ENCODE results near the gene GDPD4.

The GDPD4 gene

GRCh38 chr11:77267962-77268361 is 33.5 kb downstream of the GDPD4 start:
- TF ChIP-seq TARDBP (IDR thresholded peaks at IDR 0.05): no peak
- TF ChIP-seq BHLHE40 (IDR thresholded peaks at IDR 0.05; ENCODE audit: borderline replicate concordance): no peak
- TF ChIP-seq FOXM1 (IDR thresholded peaks at IDR 0.05; ENCODE audit: borderline replicate concordance): no peak
- no peak for TF ChIP-seq SUZ12 (IDR thresholded peaks at IDR 0.05)
- no peak for TF ChIP-seq L3MBTL2 (conservative IDR thresholded peaks at IDR 0.05)
- no peak for TF ChIP-seq ZNF384 (IDR thresholded peaks at IDR 0.05)
- TF ChIP-seq ELF4 (IDR thresholded peaks at IDR 0.05): no peak
- TF ChIP-seq CTBP1 (IDR thresholded peaks at IDR 0.05; ENCODE audit: borderline replicate concordance): no peak
- no peak for TF ChIP-seq FOXA1 (IDR thresholded peaks at IDR 0.05)
- no peak for TF ChIP-seq ARNT (IDR thresholded peaks at IDR 0.05)
- no peak for TF ChIP-seq SP1 (IDR thresholded peaks at IDR 0.05)
- TF ChIP-seq HDGF (IDR thresholded peaks at IDR 0.05; ENCODE audit: borderline replicate concordance): no peak
- no peak for TF ChIP-seq LEF1 (IDR thresholded peaks at IDR 0.05; ENCODE audit: borderline replicate concordance)
- no peak for TF ChIP-seq NFRKB (IDR thresholded peaks at IDR 0.05)
- no peak for TF ChIP-seq FOXK2 (IDR thresholded peaks at IDR 0.05)
- TF ChIP-seq PKNOX1 (IDR thresholded peaks at IDR 0.05): no peak
- ChIA-PET CTCF (no interaction called here), POLR2A (no interaction called here)
- no peak for DNase-seq (ENCODE audit: extremely low spot score)

- ChIA-PET CTCF (no interaction called here), POLR2A (no interaction called here)
- TF ChIP-seq PKNOX1 (IDR thresholded peaks at IDR 0.05) (no peak), FOXK2 (IDR thresholded peaks at IDR 0.05) (no peak), LEF1 (IDR thresholded peaks at IDR 0.05; ENCODE audit: borderline replicate concordance) (no peak)
- no peak for DNase-seq (ENCODE audit: extremely low spot score)
Measured at GRCh38 chr11:77266766-77267165, 34.7 kb downstream of the GDPD4 start.

- no peak for DNase-seq (ENCODE audit: extremely low spot score)
- ChIA-PET CTCF (interaction anchor here (0.6 kb wide), 1 partner anchor 48 kb away, joined by 3 read pairs; no protein-coding TSS in a partner anchor), POLR2A (no interaction called here)
- no peak for TF ChIP-seq ELF4 (IDR thresholded peaks at IDR 0.05)
- no peak for TF ChIP-seq NFRKB (IDR thresholded peaks at IDR 0.05)
- no peak for TF ChIP-seq CTBP1 (IDR thresholded peaks at IDR 0.05; ENCODE audit: borderline replicate concordance)
- no peak for TF ChIP-seq TARDBP (IDR thresholded peaks at IDR 0.05)
- no peak for TF ChIP-seq HDGF (IDR thresholded peaks at IDR 0.05; ENCODE audit: borderline replicate concordance)
- TF ChIP-seq ARNT (IDR thresholded peaks at IDR 0.05): no peak
- TF ChIP-seq SUZ12 (IDR thresholded peaks at IDR 0.05): no peak
- no peak for TF ChIP-seq L3MBTL2 (conservative IDR thresholded peaks at IDR 0.05)
- no peak for TF ChIP-seq FOXK2 (IDR thresholded peaks at IDR 0.05)
Measured at GRCh38 chr11:77262803-77263202, 38.7 kb downstream of the GDPD4 start.

DNA sequence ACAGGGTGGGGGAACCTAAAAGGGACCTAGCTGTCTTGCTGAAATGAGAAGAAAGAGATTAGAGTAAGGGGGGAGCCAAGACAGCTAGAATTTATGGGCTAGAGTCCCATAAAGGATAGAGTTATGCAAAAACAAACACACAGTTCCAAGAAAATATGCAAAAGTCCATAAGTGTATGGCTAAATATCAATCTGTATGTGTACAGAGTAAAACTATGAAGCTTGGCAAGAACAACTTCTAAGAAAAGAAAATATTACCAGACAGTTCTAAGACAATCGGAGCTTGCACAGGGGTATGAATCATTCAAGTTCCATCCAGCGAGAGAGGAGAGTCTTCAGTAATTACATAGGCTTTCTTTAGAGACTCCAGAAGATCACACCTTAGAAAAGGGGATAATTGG is 41.8 kb downstream of the GDPD4 start:
- ChIA-PET CTCF (no interaction called here), POLR2A (no interaction called here)
- DNase-seq (ENCODE audit: extremely low spot score): no peak
- TF ChIP-seq FOXA1 (IDR thresholded peaks at IDR 0.05): no peak
- TF ChIP-seq BHLHE40 (IDR thresholded peaks at IDR 0.05; ENCODE audit: borderline replicate concordance): no peak
- no peak for TF ChIP-seq TARDBP (IDR thresholded peaks at IDR 0.05)
- no peak for TF ChIP-seq CTBP1 (IDR thresholded peaks at IDR 0.05; ENCODE audit: borderline replicate concordance)
- TF ChIP-seq ELF4 (IDR thresholded peaks at IDR 0.05): no peak
- TF ChIP-seq ZNF384 (IDR thresholded peaks at IDR 0.05): no peak

- POLR2A ChIA-PET: no interaction called here
- CTCF ChIA-PET: no interaction called here
- no peak for TF ChIP-seq FOXA1 (IDR thresholded peaks at IDR 0.05)
- TF ChIP-seq SP1 (IDR thresholded peaks at IDR 0.05): no peak
- no peak for TF ChIP-seq FOXM1 (IDR thresholded peaks at IDR 0.05; ENCODE audit: borderline replicate concordance)
- no peak for TF ChIP-seq ZNF384 (IDR thresholded peaks at IDR 0.05)
- TF ChIP-seq ARNT (IDR thresholded peaks at IDR 0.05): no peak
- TF ChIP-seq NFRKB (IDR thresholded peaks at IDR 0.05): no peak
- TF ChIP-seq LEF1 (IDR thresholded peaks at IDR 0.05; ENCODE audit: borderline replicate concordance): no peak
- no peak for TF ChIP-seq TARDBP (IDR thresholded peaks at IDR 0.05)
- no peak for TF ChIP-seq PKNOX1 (IDR thresholded peaks at IDR 0.05)
- no peak for TF ChIP-seq L3MBTL2 (conservative IDR thresholded peaks at IDR 0.05)
- no peak for DNase-seq (ENCODE audit: extremely low spot score)
Measured at GRCh38 chr11:77253690-77254089, 47.8 kb downstream of the GDPD4 start.

GRCh38 chr11:77252555-77253270 is 48.8 kb downstream of the GDPD4 start:
- ChIA-PET POLR2A (no interaction called here), CTCF (no interaction called here)
- TF ChIP-seq L3MBTL2 (conservative IDR thresholded peaks at IDR 0.05): no peak
- no peak for DNase-seq (ENCODE audit: extremely low spot score)

- no peak for DNase-seq (ENCODE audit: extremely low spot score)
- no peak for TF ChIP-seq BHLHE40 (IDR thresholded peaks at IDR 0.05; ENCODE audit: borderline replicate concordance)
- no peak for TF ChIP-seq ARNT (IDR thresholded peaks at IDR 0.05)
- no peak for TF ChIP-seq FOXM1 (IDR thresholded peaks at IDR 0.05; ENCODE audit: borderline replicate concordance)
- no peak for TF ChIP-seq ELF4 (IDR thresholded peaks at IDR 0.05)
- no peak for TF ChIP-seq NFRKB (IDR thresholded peaks at IDR 0.05)
- TF ChIP-seq TARDBP (IDR thresholded peaks at IDR 0.05): no peak
- no peak for TF ChIP-seq SP1 (IDR thresholded peaks at IDR 0.05)
- TF ChIP-seq L3MBTL2 (conservative IDR thresholded peaks at IDR 0.05): no peak
- TF ChIP-seq LEF1 (IDR thresholded peaks at IDR 0.05; ENCODE audit: borderline replicate concordance): no peak
- no peak for TF ChIP-seq CTBP1 (IDR thresholded peaks at IDR 0.05; ENCODE audit: borderline replicate concordance)
- ChIA-PET POLR2A (no interaction called here), CTCF (no interaction called here)
Measured at GRCh38 chr11:77250881-77251640, 50.4 kb downstream of the GDPD4 start.
